ENCODE data around the gene FAN1. TPM values are rescaled to one million over a fixed set of nuclear protein-coding genes. Genes with fewer than 3 reads are reported as not detected.

FAN1 gene
- total RNA-seq, 1 experiment from 2014 or later: 14.9 TPM

Other genes with a start within 250 kb of the FAN1 start
- 6.7 and 8.1 TPM in 2 replicates for gene MTMR10, start 87.7 kb downstream of the FAN1 start, total RNA-seq (2014; rRNA removed; shearing (Covaris generic))
- gene TRPM1, start 197.8 kb downstream of the FAN1 start, total RNA-seq (2014; rRNA removed; shearing (Covaris generic)): not detected in 2 replicates

All from H4 (cell line).